PC-3 (cell line): ENCODE data around the gene NRM.

ENCODE experiments used
- EZH2phosphoT487 ChIP-seq: fragments of 300-600 bp; sonication (generic); IDR thresholded peaks from 2 replicates; pipeline ENCODE4 v1.6.1; 2018; ENCODE audit warnings: mild to moderate bottlenecking, antibody characterized with exemption, low read length, borderline replicate concordance
- TF ChIP-seq, protein P1 (sequence below): fragments of 300-600 bp; sonication (generic); conservative IDR thresholded peaks from 2 replicates; pipeline ENCODE4 v1.5.1; 2017; ENCODE audit warnings: antibody characterized with exemption, low read depth, mild to moderate bottlenecking, low read length

DNA sequence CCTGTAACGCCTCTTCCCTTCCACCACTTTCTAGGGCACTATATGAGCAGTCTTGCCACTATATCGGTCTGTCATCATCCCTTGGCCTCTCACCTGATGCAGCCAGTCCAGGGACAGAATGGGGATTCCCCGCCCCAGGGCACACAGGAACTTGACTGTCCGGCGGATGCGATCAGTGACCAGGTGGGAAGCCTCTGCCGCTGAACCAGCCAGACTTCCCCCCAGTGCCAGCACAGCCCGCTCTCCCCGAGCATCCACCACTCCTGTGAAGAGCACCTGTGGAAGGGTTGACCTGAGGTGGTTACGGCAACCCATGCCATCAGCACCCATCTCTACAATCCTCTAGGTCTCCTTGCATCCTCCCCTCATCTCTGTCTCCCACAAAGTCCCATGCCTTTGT is 12.2 kb upstream of the NRM start:
- TF ChIP-seq, protein P1, sequence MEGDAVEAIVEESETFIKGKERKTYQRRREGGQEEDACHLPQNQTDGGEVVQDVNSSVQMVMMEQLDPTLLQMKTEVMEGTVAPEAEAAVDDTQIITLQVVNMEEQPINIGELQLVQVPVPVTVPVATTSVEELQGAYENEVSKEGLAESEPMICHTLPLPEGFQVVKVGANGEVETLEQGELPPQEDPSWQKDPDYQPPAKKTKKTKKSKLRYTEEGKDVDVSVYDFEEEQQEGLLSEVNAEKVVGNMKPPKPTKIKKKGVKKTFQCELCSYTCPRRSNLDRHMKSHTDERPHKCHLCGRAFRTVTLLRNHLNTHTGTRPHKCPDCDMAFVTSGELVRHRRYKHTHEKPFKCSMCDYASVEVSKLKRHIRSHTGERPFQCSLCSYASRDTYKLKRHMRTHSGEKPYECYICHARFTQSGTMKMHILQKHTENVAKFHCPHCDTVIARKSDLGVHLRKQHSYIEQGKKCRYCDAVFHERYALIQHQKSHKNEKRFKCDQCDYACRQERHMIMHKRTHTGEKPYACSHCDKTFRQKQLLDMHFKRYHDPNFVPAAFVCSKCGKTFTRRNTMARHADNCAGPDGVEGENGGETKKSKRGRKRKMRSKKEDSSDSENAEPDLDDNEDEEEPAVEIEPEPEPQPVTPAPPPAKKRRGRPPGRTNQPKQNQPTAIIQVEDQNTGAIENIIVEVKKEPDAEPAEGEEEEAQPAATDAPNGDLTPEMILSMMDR: no peak
- no peak for TF ChIP-seq EZH2phosphoT487
